IPS-18c (cell line): ENCODE results near the gene TMEM109.

Source experiments
- H3K4me3 ChIP-seq: 2 replicates; pipeline ENCODE4 v1.7.0; 2013; ENCODE audit warnings: low read depth, mild to moderate bottlenecking, low read length, moderate library complexity; ENCODE audit not compliant: insufficient read depth
- H3K9me3 ChIP-seq: one replicate; pipeline ENCODE4 v1.6.1; 2013; ENCODE audit warnings: mild to moderate bottlenecking, low read length, moderate library complexity; ENCODE audit not compliant: control insufficient read depth, insufficient read depth

Gene TMEM109

GRCh38 chr11:60918939-60919265 is 4.9 kb downstream of the TMEM109 start:
- Histone ChIP-seq H3K4me3 (no peak overlapping the region), H3K9me3 (peaks cover 2% of the 10 kb centered on the region)

GRCh38 chr11:60919320-60919719 is 5.4 kb downstream of the TMEM109 start:
- Histone ChIP-seq H3K4me3 (no peak overlapping the region), H3K9me3 (peaks cover 2% of the 10 kb centered on the region)

GRCh38 chr11:60919956-60920355 is 6.0 kb downstream of the TMEM109 start:
- peaks cover 2% of the 10 kb centered on the region for H3K9me3 ChIP-seq
- H3K4me3 ChIP-seq, result no peak overlapping the region

DNA sequence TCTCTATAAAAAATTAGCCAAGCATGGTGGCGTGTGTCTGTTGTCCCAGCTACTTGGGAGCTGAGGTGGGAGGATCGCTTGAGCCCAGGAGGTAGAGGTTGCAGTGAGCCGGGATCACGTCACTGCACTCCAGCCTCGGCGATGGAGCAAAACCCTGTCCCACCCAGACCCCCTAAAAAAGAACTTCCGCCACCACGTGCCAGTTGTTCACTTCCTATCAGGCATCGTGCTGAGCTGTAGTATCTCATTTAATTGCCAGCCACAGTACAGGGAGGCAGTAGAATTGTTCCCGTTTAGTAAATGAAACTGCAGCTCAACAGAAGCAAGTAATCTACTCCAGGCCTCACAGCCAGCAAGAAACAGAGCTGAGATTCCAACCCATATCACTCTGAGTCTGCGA is 7.3 kb downstream of the TMEM109 start:
- H3K9me3 ChIP-seq, result peaks cover 2% of the 10 kb centered on the region
- H3K4me3 ChIP-seq, result no peak overlapping the region

DNA sequence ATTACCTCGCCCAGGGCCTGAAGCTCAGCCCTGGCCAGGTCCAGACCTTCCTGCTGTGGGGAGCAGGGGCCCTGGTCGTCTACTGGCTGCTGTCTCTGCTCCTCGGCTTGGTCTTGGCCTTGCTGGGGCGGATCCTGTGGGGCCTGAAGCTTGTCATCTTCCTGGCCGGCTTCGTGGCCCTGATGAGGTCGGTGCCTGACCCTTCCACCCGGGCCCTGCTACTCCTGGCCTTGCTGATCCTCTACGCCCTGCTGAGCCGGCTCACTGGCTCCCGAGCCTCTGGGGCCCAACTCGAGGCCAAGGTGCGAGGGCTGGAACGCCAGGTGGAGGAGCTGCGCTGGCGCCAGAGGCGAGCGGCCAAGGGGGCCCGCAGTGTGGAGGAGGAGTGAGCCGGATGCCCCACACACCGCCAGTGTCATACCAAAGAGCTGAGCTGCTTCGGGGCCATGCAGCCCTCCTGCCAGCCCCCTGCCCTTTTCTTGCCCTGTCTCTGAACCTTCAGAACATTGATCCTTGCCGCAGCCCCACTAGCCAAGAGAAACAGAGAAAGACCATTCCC is 7.9 kb downstream of the TMEM109 start:
- Histone ChIP-seq H3K9me3 (peaks cover 2% of the 10 kb centered on the region), H3K4me3 (no peak overlapping the region)

DNA sequence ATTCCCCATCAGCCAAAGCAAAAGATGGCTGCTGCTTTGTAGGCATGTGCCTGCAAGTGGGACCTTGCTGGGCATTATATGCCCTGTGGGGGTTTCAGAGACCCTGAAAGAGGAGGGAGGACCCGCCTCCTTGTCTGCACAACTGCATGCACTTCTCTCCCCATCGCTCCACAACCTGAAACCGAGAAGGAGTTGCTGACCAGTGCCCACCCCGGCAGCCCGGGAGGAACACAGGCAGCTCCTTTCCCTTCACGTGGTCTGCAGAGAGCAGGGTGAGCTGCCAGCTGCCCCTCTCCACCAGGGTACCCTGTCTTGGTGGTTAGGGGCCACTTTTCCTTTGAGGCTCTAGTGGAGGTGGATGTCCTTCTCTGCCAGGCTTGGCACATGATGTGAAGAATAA is 8.9 kb downstream of the TMEM109 start:
- Histone ChIP-seq H3K9me3 (peaks cover 2% of the 10 kb centered on the region), H3K4me3 (no peak overlapping the region; the same call in 1 of the 2 replicates)

DNA sequence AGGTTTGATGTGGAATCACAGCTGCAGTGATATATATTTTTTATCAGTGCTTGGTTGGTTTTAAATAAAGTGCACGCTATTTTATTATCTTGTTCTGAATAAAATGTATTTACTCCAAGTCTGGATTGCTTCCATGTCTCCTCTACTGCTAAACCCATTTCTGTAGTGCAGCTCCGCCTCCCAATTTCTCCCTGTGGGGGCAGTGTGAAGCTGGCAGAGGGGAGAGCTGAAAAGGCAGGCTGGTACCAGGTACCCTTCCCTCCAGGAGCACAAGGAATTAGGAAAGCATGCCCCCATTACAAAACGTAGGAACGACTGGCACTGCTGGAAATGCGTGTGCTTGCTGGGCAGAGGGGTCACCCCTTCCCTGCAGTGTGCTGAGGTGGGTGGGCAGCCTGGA is 9.4 kb downstream of the TMEM109 start:
- Histone ChIP-seq H3K4me3 (no peak overlapping the region), H3K9me3 (peaks cover 2% of the 10 kb centered on the region)

DNA sequence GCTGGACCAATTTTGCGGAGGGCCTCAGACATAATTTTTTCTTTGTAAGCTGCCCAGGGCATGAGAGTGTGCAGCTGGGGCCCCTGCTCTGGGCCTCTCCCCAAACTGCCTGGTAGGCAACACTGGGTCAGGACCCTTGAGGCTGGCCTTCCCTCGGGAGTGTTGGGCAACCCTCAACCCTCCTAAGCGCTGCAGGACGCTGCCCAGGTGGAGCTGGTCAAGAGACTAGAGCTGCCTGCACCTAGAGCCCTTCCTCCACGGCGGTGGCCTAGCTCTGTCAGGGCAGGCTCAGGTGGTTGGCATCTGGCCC is 9.8 kb downstream of the TMEM109 start:
- peak overlapping the region; percentile 87; the same call in 1 of the 2 replicates for H3K4me3 ChIP-seq
- H3K9me3 ChIP-seq, result peaks cover 2% of the 10 kb centered on the region

DNA sequence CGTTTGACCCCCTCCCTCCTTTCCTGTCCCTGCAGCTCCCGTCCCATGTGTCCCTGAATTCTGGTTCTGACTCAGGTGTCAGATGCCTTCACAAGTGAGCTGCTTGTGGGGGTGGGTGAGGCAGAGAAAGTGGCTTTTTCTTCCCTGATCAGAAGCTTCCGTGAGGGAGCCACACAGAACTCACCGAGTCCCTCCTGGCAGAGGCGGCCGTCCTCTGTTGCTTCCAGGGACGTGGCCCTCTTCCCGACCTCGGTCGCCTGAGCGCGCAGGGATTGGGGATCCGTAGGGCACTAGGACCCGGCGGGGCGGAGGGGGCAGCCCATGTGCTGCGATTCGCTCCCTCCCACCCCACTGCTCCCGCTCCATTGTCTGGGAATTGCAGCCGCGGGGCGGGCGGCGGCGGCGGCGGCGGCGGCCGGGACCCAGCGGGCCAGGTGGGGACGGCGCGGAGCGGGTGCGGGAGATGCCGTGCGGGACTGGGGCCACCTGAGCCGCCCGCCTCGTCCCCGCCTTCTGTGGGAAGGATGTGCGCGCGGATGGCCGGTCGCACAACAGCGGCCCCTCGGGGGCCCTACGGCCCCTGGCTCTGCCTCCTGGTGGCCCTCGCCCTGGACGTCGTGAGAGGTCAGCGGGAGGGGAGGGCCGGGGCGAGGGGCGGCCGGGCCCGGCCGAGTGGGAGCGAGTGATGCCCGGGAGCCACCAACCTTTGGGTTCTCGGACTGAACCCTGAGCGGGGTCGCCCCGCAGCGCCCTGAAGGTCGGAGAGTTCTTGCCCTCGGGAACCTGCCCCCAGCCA is 10.3 kb downstream of the TMEM109 start, which contains the start of gene TMEM132A:
TMEM132A (plus strand) TSS at position 351 of the 796 bp plus-strand sequence; CDS start at position 525, 174 bp downstream.
- peak within 1 kb of the TSS; percentile 87 for H3K4me3 ChIP-seq
- H3K9me3 ChIP-seq, result peaks cover 2% of the 10 kb centered on the region

DNA sequence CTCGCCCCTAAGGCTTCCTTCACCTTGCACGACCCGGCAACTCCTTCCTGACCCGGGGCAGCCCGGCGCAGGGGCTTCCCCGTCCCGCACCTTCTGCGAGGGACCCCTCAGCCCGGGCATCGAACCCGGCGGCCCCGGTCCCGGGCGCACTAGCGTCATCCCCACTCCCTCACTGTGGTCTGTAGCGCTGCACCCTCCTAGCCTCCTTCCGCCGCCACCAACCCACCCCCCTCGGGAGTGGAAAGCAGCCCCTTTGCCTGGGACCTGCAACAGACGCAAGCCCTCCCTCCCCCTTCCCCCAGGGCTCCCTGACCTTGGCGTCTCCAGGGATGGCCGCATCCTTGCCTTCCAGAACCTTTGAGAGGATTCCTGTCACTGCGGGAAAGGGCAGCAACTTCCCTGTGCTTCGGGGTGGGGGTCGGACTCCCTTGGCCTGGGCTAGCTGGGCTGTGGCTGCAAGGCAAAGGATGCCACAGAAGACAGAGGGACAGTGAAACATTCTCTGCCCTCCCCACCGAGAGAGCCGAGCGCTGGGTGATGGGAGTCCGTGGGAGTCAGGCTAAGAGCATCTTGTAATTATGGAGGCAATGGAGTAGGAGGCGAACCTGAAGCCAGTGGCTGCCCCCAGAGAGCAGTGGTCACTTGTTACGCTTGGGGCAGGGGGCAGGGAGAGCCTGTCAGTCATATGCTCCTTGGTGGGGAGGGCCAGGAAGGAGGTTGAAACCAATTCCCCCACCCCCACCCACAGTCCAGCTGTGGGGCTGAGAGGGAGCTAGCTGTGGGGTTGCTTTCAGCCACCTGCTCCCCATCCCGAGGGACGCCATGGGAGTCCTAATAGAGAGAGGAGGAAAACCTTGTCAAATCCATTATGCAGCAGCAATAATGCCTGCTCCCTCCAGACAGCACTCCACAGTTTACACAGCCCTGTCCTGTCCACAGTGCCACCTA is 11.2 kb downstream of the TMEM109 start:
- Histone ChIP-seq H3K9me3 (peaks cover 2% of the 10 kb centered on the region), H3K4me3 (peak overlapping the region; percentile 87)

DNA sequence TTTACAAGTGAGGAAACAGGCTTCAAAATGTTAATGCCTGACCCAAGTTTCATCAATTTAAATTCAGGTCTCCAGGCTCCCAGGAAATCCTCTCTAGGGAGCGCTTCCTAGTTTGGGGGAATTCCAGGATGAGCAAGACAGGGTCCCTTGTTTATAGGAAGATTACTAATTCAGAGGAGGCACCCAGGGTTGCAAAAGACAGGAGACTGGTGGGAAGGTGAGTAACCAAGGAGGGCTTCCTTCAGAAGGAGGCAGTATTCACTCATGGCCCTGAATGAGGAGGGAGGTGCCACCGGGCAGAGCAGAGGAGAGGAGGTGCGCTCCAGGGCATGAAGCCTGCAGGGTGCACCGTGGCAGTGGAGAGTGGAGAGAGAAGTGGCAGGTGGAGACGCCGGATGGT is 11.9 kb downstream of the TMEM109 start:
- peaks cover 2% of the 10 kb centered on the region for H3K9me3 ChIP-seq
- H3K4me3 ChIP-seq, result peak overlapping the region; percentile 87; the same call in 1 of the 2 replicates

DNA sequence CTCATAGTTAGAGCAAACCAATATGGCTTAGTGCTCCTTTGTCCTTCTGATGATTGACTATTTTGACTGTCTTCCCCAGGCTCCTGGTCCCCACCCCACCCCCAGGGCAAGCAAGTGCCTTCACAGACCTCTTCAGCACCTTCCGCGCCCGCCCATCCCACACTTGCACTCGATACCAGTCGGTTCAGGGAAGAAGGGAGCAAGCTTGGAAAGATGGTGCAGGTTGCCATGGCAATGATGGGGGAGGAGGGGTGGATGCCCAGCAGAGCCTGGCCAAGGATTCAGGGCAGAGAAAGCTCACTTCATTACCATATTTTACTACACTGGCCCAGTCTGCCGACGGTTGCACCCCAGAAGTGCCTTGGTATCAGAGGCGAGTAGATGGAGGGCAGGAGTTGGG is 12.5 kb downstream of the TMEM109 start:
- no peak overlapping the region for H3K4me3 ChIP-seq
- H3K9me3 ChIP-seq, result peaks cover 2% of the 10 kb centered on the region

GRCh38 chr11:60927061-60927592 is 13.2 kb downstream of the TMEM109 start:
- no peak overlapping the region for H3K4me3 ChIP-seq
- peaks cover 2% of the 10 kb centered on the region for H3K9me3 ChIP-seq

DNA sequence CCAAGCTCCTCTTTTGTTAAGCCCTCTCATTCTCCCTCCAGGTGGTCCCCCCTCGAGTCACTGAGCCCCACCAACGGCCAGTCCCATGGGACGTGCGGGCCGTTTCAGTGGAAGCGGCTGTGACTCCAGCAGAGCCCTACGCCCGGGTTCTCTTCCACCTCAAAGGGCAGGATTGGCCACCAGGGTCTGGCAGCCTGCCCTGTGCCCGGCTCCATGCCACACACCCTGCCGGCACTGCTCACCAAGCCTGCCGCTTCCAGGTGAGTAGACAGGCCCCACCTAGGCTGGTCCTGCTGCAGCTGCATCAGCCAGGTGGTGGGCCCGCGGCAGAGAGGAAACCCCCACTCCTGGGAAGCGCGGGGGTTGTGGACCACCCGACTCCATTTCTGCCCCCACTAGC is 13.6 kb downstream of the TMEM109 start:
- Histone ChIP-seq H3K4me3 (no peak overlapping the region), H3K9me3 (peaks cover 2% of the 10 kb centered on the region)

DNA sequence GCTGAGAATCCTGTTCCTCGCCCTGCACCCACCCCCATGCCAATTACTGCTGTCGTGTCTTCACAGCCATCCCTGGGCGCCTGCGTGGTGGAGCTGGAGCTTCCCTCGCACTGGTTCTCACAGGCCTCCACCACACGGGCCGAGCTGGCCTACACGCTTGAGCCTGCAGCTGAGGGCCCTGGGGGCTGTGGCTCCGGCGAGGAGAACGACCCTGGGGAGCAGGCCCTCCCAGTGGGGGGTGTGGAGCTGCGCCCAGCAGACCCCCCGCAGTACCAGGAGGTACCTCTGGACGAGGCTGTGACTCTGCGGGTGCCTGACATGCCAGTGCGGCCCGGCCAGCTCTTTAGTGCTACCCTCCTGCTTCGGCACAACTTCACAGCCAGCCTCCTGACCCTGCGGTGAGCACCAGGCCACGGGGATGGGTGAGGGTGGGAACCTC is 14.6 kb downstream of the TMEM109 start:
- Histone ChIP-seq H3K4me3 (no peak overlapping the region), H3K9me3 (peaks cover 2% of the 10 kb centered on the region)

DNA sequence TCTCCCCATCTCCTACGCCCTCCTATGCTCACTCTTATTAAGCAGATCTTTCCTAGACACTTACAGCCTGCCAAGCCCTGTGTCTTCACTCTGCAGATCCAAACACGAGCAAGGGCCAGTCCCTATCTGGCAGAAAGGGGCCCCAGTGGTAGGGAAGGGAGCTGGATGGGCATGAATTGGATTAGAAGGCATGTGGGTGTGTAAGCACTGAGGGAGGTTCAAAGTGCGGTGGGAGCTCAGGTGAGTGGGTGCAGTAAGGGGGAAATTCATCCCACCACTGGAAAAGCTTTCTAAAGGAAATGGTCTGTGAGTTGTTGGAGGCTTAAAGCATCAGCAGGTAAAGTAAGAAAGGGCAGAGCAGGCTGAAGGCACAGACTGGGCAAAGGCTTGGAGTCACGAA is 15.8 kb downstream of the TMEM109 start:
- H3K4me3 ChIP-seq, result no peak overlapping the region
- no peaks in the 10 kb centered on the region for H3K9me3 ChIP-seq

- no peaks in the 10 kb centered on the region for H3K9me3 ChIP-seq
- no peak overlapping the region for H3K4me3 ChIP-seq
Measured at GRCh38 chr11:60930394-60930793, 16.4 kb downstream of the TMEM109 start.
